ENCODE data around the gene RASAL2.
A peak's percentile ranks its signal among the peaks of the same experiment; 100 is the strongest.
"Not testable (repeated sequence)": the region's sequence is repeated elsewhere in the genome, so short reads cannot be mapped to it uniquely, and the experiment has no call there.

Gene RASAL2

GRCh38 chr1:178487070-178487615, 393.2 kb downstream of the RASAL2 start:
- DNase-seq: no peak

DNA sequence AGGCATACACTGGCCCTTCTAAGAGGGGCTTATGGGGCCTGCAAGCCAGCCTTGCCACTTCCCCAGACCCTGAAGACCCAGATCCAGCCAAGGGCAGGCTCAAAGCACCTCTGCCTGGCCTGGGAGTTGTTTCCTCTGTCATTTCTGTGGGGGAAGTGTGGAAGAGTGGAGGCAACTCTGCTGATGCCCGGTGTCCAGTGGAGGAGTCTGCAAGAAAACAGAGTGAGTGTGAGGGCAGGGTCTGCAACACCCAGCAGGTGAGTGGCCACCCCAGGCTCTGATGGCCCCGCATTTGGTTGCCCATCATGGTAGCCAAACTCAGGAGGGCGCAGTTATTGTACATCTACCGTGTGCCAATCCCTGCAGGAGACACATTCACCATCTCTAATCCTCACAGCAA, 394.5 kb downstream of the RASAL2 start:
- no peak for DNase-seq

- no peak for DNase-seq
Observed at GRCh38 chr1:178489399-178489798, 395.5 kb downstream of the RASAL2 start.

DNA sequence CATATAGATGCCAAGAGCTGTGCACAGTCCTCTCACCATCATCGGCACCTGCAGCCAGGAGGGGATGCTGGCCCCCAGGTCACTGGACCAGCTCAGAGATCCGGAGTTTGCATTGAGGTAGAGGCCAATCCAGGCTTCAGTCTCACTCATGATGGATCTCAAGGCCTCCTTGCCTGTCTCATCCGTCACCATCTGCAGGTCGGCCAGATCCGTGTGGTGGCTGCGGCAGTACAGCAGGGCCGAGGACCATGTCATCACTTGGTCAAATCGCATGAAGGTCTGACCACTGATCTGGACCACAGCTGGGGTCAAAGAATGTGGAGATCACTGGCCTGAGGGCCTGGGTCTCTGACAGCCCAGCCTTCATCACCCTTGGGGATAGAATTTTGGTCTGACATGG, 396.2 kb downstream of the RASAL2 start:
- no peak for DNase-seq

- DNase-seq: no peak
Observed at GRCh38 chr1:178490967-178491366, 397.1 kb downstream of the RASAL2 start.

DNA sequence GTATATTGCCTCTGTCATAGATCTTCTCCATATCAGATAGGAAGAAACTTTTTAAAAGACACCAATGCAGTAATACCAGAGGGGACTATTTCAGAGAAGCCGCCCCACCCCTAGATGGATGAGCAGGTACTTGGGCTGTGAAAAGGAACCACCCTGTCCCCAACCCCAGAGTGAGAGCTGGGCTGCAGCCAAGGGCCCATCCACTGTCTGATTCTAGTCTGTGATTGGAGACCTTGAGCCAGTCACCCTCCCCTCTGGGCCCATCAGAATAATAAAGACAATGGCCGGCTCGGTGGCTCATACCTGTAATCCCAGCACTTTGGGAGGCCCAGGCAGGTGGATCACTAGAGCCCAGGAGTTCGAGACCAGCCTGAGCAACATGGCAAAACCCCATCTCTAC, 397.8 kb downstream of the RASAL2 start:
- DNase-seq: no peak

DNA sequence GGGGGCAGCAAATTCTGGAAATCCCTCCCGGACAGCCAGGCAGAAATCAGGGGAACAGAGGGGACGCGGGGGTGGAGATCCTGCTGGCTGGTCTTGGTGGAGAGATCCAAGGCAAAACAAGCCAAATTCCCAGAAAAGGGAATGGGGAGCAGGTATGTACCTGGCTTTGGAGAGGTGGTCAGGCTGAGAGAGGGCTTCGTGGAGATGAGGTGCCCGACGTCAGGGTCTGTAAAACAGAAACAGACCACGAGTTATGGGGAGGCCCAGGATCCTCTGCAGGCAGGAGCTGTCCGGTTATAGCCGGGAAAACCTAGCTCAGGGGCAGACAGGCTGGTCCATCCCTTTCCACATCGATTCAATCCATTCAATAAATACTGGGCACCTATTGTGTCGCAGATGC, 398.4 kb downstream of the RASAL2 start:
- no peak for DNase-seq

- DNase-seq: no peak
Observed at GRCh38 chr1:178493301-178493741, 399.4 kb downstream of the RASAL2 start.

- DNase-seq: no peak
Observed at GRCh38 chr1:178494569-178494971, 400.7 kb downstream of the RASAL2 start.

- DNase-seq: no peak
Observed at GRCh38 chr1:178495158-178495557, 401.3 kb downstream of the RASAL2 start.

DNA sequence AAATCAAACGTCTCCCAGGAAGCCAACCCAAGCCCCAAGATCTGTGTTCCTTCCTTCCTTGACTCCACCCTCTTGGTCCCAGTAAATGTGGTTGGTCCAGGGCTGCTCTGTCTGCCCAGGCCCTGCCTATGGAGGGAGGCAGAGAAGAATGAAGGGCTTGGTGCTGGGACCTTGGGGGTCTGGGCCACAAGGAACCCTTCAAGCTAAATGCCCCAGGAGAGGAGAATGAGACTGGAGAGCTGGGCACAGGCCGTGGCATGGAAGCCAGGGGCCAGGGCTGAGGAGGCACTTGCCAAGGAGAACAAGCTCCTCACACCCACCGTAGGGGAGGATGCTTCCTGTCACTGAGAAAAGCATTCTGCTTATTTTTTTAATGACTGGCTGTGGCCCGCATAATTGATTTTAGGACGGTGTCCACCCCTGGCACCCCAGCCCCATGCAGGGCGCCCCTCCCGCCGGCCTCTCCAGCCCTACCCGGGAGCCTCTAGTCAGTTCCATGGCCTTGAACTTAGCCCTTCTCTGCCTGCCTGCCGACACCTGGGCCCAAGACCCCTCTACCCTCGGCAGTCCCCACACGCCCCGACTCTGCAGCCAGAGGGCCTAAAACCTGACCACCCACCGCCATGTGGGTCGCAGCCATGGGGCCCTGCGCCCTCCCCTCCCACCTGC, 402.0 kb downstream of the RASAL2 start:
- no peak for DNase-seq

GRCh38 chr1:178496410-178497135, 402.7 kb downstream of the RASAL2 start, which contains the start of gene CLEC20A:
Gene CLEC20A (minus strand): TSS chr1:178496964. CDS start chr1:178496939, 25 bp downstream.
- no peak for DNase-seq

DNA sequence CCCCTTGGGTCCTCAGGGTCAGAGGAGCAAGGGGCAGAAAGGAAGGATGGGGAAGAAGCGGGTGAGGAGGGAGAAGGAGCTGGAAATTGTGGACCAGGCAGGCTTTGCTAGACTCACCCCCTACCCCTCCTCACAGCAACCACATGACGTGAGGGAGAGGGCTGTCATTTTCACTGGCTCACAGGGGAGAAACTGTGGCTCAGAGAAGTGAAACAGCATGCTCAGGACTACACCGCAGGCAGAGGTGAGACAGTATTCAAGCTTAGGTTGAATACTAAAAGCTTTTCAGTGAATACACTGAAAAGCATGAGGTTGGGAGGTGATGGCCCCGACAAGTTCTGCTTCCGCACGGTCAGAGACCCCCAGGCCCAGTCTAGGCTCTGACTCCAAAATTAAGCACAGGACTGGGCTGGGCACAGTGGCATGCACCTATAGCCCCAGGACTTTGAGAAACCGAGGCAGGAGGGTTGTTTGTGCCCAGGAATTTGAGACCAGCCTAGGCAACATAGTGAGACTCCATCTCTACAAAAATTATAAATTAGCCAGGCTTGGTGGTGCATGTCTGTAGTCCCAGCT, 404.1 kb downstream of the RASAL2 start:
- no peak for DNase-seq

GRCh38 chr1:178498896-178499675, 405.2 kb downstream of the RASAL2 start:
- DNase-seq: no peak

- no peak for DNase-seq
Observed at GRCh38 chr1:178500091-178500770, 406.3 kb downstream of the RASAL2 start.

GRCh38 chr1:178500936-178501554, 407.1 kb downstream of the RASAL2 start:
- no peak for DNase-seq

- peak in 38 of 56 donors; percentile 2 to 79 (median 30) for DNase-seq
Observed at GRCh38 chr1:178501705-178502329, 407.9 kb downstream of the RASAL2 start.

- no peak for DNase-seq
Observed at GRCh38 chr1:178502330-178502714, 408.4 kb downstream of the RASAL2 start.

DNA sequence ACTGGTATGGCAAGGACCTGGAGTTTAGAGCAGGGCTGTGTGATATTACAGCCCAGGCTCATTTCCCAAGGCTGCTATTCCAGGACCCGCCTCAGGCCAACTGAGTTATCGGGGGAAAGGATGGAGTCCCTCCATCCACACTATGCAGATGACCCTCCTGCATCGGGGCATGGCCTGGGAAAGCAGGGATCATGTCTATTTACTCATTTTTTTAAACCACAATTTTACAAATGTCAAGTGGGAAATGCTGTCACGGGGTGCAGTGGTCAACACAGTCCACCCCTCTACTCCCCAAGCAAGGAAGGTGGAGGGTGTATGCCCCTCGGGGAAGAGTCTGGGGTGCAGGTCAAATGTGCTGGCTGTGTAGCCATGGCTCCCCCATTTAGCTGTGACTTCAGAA, 409.0 kb downstream of the RASAL2 start:
- DNase-seq: no peak

DNA sequence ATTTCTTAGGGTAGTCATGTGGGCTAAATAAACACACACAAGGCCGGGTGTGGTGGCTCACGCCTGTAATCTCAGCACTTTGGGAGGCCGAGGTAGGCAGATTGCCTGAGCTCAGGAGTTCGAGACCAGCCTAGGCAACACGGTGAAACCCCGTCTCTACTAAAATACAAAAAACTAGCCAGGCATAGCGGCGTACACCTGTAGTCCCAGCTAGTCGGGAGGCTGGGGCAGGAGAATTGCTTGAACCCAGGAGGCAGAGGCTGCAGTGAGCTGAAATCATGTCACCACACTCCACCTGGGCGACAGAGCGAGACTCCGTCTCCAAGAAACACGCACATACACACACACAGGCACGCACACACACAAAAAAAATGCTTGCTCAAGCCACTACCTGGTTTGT, 409.4 kb downstream of the RASAL2 start:
- not testable (repeated sequence) for DNase-seq
